ENCODE results near the gene SSX2B.
"Not testable (repeated sequence)": the region's sequence is repeated elsewhere in the genome, so short reads cannot be mapped to it uniquely, and the experiment has no call there.

The SSX2B gene

GRCh38 chrX:52750952-52751351 lies at the start of gene SSX2B:
Gene SSX2B (plus strand): TSS chrX:52751252. CDS start chrX:52752681, 1,429 bp downstream.
- DNase-seq, result not testable (repeated sequence)

- DNase-seq, result not testable (repeated sequence)
Observed at GRCh38 chrX:52707078-52707477, 44.0 kb upstream of the SSX2B start, which contains the start of gene SSX2. Gene SSX2 (minus strand): TSS chrX:52707178. CDS start chrX:52705749, 1,429 bp downstream.

GRCh38 chrX:52765983-52766382 lies 14.9 kb downstream of the SSX2B start:
- not testable (repeated sequence) for DNase-seq

- not testable (repeated sequence) for DNase-seq
Observed at GRCh38 chrX:52773504-52773903, 22.5 kb downstream of the SSX2B start.

- DNase-seq, result not testable (repeated sequence)
Observed at GRCh38 chrX:52797327-52797726, 46.3 kb downstream of the SSX2B start, which contains the start of gene SPANXN5. Gene SPANXN5 (minus strand): TSS chrX:52797427. CDS start chrX:52797348, 79 bp downstream.

- not testable (repeated sequence) for DNase-seq
Observed at GRCh38 chrX:52804876-52805275, 53.8 kb downstream of the SSX2B start.
